Body of pancreas (tissue), 4 donors: ENCODE data around the gene DAAM1. TPM values are rescaled to one million over a fixed set of nuclear protein-coding genes. Genes with fewer than 3 reads are reported as not detected.

ENCODE experiments used
- ATAC-seq: fragments of 150-250 bp; one replicate; pipeline ENCODE4 v1.9.1; 2016
- DNase-seq, 4 donors: peaks; one replicate each; pipeline ENCODE4 v3.0.0-alpha.2; 2019
- H3K27ac ChIP-seq, 4 donors: fragments of 200-600 bp; sonication (generic); 1 replicate in 3 of 4; 2 replicates in 1 of 4; pipeline versions ENCODE4 v1.5.1 to v1.6.1; 2016 to 2019; ENCODE audit warnings: mild to moderate bottlenecking in 1 of 4, mixed read lengths in 1 of 4, moderate library complexity in 1 of 4
- H3K27me3 ChIP-seq, 2 donors: fragments of 200-600 bp; sonication (generic); one replicate each; pipeline ENCODE4 v1.6.0; 2016; ENCODE audit warnings: mild to moderate bottlenecking in 1 of 2
- H3K36me3 ChIP-seq, 2 donors: fragments of 200-600 bp; sonication (generic); replicated peaks in 1 of 2; 2 replicates each; pipeline ENCODE4 v1.5.1; 2016; ENCODE audit warnings: low read depth in 2 of 2; ENCODE audit not compliant: insufficient read depth in 1 of 2
- H3K4me1 ChIP-seq: fragments of 200-600 bp; sonication (generic); one replicate; pipeline ENCODE4 v1.6.0; 2016
- H3K4me3 ChIP-seq, 2 donors: fragments of 200-600 bp; sonication (generic); 1 replicate in 1 of 2; 2 replicates in 1 of 2; pipeline ENCODE4 v1.5.1; 2016 to 2019
- H3K9me3 ChIP-seq, 3 donors: fragments of 200-600 bp; sonication (generic); 1 replicate in 2 of 3; 2 replicates in 1 of 3; pipeline ENCODE4 v1.5.1; 2016
- POLR2A ChIP-seq, 3 donors: fragments of 450-650 bp; IDR thresholded peaks; one replicate each; pipeline ENCODE4 v1.6.1; 2016; ENCODE audit warnings: antibody characterized with exemption in 3 of 3, mild to moderate bottlenecking in 2 of 3
- WGBS, 2 donors: methylation state at CpG; one replicate each; pipeline ENCODE4 v1.1.5; 2017; 5-methylcytosine and 5-hydroxymethylcytosine counted together
- intact Hi-C: fragments of 100-400 bp; cut with DNase I; formaldehyde crosslinking; loops from one replicate; pipeline ENCODE4 v1.15.1; 2023
- total RNA-seq, 2 donors: library from RNA; depleted of rRNA; stranded (reverse); fragments of >200 nt; gene quantifications; one replicate each; pipeline ENCODE4 v1.1.0, GENCODE V29; 2016
- TF ChIP-seq, protein P1 (sequence below), 7 experiments: fragments of 450-650 bp in 4 of 7; fragments of 200-600 bp in 3 of 7; sonication (generic) in 3 of 7; IDR thresholded peaks; one replicate each; pipeline ENCODE4 v1.5.1; 2016 to 2019; ENCODE audit warnings: antibody characterized with exemption in 7 of 7

Gene DAAM1
- total RNA-seq, 2 donors from 2014 or later, result 16.9 to 42.5 TPM

DNA sequence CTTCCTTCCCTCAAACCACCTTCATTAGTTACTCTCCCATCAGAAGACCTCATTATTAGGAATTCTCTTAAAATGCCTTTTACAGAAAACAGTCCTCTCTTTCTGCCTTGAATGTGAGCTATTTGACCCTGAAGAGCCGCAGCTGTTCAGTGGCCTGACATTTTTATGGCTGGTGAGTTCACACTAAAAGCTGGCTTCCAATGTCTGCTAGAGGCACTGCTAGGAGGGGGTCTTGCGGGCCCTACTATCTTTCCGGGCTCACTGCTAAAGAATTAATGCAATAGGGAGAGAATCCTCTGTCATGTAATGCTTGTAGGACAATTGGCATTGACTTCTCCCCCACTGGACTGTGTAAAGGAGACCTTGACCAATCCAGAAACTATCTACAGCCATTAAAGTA is 189.0 kb downstream of the DAAM1 start:
- no peak overlapping the region for H3K27ac ChIP-seq
- DNase-seq, result no peak
- no peaks in the 10 kb centered on the region for H3K9me3 ChIP-seq
- WGBS, 2 donors, result 52 to 69% methylated on average over 3 of the region's 3 CpGs
- H3K27me3 ChIP-seq, result no peaks in the 10 kb centered on the region
- TF ChIP-seq, protein P1, sequence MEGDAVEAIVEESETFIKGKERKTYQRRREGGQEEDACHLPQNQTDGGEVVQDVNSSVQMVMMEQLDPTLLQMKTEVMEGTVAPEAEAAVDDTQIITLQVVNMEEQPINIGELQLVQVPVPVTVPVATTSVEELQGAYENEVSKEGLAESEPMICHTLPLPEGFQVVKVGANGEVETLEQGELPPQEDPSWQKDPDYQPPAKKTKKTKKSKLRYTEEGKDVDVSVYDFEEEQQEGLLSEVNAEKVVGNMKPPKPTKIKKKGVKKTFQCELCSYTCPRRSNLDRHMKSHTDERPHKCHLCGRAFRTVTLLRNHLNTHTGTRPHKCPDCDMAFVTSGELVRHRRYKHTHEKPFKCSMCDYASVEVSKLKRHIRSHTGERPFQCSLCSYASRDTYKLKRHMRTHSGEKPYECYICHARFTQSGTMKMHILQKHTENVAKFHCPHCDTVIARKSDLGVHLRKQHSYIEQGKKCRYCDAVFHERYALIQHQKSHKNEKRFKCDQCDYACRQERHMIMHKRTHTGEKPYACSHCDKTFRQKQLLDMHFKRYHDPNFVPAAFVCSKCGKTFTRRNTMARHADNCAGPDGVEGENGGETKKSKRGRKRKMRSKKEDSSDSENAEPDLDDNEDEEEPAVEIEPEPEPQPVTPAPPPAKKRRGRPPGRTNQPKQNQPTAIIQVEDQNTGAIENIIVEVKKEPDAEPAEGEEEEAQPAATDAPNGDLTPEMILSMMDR (IDR thresholded peaks at IDR 0.05), result no peak
- no peak for TF ChIP-seq POLR2A (IDR thresholded peaks at IDR 0.05)
- H3K4me1 ChIP-seq, result no peaks in the 10 kb centered on the region
- no peak overlapping the region for H3K4me3 ChIP-seq
- no peaks in the 10 kb centered on the region for H3K36me3 ChIP-seq
- ATAC-seq, result no peak
- intact Hi-C loops, result no loop called here

DNA sequence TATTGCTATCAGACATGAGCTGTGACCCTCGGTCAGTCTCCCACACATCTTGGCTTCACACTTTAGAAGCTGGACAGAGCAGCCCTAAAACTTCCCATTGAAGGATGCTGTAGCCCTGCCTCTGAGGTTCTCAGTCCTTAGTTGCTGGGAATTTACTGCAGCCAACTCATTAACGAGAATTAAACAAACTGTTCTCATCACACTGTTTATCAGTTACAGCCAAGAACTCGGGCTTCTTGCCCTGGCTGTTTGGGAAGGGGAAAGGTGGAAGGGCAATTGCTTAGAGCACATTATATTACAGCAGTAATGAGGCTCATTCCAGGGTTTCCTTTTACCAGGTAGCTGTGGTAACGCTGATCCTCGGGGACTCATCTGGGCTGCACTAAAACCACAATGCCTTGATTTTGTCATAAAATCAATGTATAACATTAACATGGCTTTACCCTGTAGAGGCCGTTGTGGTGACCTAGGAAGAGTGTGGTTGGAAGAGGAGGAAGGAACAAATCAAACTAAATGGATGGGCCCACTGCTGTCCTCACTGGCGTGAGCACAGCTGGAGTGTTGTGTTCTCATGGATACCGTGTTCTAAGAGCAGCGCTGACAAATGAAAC is 189.6 kb downstream of the DAAM1 start:
- intact Hi-C loops, result no loop called here

DNA sequence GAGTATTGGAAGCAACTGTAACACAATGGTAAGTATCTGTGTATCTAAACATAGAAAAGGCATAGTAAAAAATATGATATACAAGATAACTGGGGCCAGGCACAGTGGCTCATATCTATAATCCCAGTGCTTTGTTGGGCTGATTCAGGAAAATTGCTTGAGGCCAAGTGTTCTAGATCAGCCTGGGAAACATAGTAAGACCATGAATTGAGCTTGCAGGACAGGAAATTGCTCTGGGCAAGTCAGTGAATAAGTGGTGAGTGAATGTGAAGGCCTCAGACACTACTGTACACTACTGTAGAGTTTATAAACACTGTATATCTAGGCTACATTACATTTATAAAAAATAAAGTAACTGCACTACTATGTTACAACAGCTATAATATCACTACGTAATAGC is 201.5 kb downstream of the DAAM1 start:
- Histone ChIP-seq H3K4me3 (no peak overlapping the region), H3K36me3 (no peaks in the 10 kb centered on the region), H3K4me1 (no peaks in the 10 kb centered on the region), H3K27ac (no peak overlapping the region), H3K9me3 (no peaks in the 10 kb centered on the region), H3K27me3 (no peaks in the 10 kb centered on the region)
- no peak for DNase-seq
- ATAC-seq, result no peak
- intact Hi-C loops, result no loop called here
- TF ChIP-seq, protein P1 (IDR thresholded peaks at IDR 0.05), result no peak
- TF ChIP-seq POLR2A (IDR thresholded peaks at IDR 0.05), result no peak
- WGBS, 2 donors, result 91 to 97% methylated on average over 1 of the region's 1 CpG

More for the DNA sequence above, 189.6 kb downstream of the DAAM1 start:
- WGBS, 2 donors, result 41 to 46% methylated on average over 9 of the region's 9 CpGs
- no peak for TF ChIP-seq POLR2A (IDR thresholded peaks at IDR 0.05)
- TF ChIP-seq, protein P1 (IDR thresholded peaks at IDR 0.05), result no peak
- H3K9me3 ChIP-seq, result no peaks in the 10 kb centered on the region
- ATAC-seq (no peak), DNase-seq (peak in 1 of 4 donors; percentile 3)
- no peaks in the 10 kb centered on the region for H3K27me3 ChIP-seq
- H3K27ac ChIP-seq, result no peak overlapping the region
- H3K4me3 ChIP-seq, result no peak overlapping the region
- no peaks in the 10 kb centered on the region for H3K36me3 ChIP-seq
- H3K4me1 ChIP-seq, result no peaks in the 10 kb centered on the region

DNA sequence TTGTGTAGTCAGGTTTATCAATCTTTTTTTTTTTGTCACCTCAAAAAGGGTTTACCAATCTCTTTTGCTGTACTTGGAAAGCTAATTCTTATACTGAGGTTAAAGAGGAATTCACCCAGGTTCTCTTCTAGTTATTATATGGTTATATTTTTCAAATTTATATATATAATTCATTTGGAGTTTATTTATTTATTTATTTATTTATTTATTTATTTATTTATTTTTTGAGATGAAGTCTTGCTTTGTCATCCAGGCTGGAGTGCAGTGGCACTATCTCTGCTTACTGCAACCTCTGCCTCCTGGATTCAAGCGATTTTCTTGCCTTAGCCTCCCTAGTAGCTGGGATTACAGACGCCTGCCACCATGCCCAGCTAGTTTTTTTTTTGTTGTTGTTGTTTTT is 202.9 kb downstream of the DAAM1 start:
- no peak overlapping the region for H3K27ac ChIP-seq
- ATAC-seq (no peak), DNase-seq (no peak)
- intact Hi-C loops, result no loop called here
- no peak for TF ChIP-seq POLR2A (IDR thresholded peaks at IDR 0.05)
- TF ChIP-seq, protein P1 (IDR thresholded peaks at IDR 0.05), result no peak
- H3K4me1 ChIP-seq, result no peaks in the 10 kb centered on the region
- no peaks in the 10 kb centered on the region for H3K27me3 ChIP-seq
- H3K36me3 ChIP-seq, result no peaks in the 10 kb centered on the region
- 85 to 92% methylated on average over 2 of the region's 2 CpGs for WGBS, 2 donors
- no peaks in the 10 kb centered on the region for H3K9me3 ChIP-seq
- H3K4me3 ChIP-seq, result no peak overlapping the region

DNA sequence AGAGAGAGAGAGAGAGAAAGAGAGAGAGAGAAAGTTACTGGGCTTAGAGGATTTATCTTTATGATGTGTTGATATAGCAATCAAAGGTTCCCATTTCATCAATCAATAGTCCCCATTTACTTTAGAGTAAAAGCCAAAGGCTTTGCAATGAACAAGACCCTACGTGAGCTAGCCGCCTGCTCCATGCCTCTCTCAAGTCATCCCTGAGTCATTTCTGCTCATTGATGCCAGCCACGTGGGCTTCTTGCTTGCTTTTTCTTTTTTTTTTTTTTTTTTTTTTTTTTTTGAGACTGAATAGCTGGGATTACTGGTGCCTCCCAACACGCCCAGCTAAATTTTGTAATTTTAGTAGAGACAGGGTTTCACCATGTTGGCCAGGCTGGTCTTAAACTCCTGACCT is 205.8 kb downstream of the DAAM1 start:
- intact Hi-C loops, result no loop called here
- no peaks in the 10 kb centered on the region for H3K27me3 ChIP-seq
- no peaks in the 10 kb centered on the region for H3K36me3 ChIP-seq
- TF ChIP-seq, protein P1 (IDR thresholded peaks at IDR 0.05), result no peak
- DNase-seq (no peak), ATAC-seq (no peak)
- H3K4me1 ChIP-seq, result no peaks in the 10 kb centered on the region
- 77 to 81% methylated on average over 4 of the region's 4 CpGs for WGBS, 2 donors
- H3K9me3 ChIP-seq, result no peaks in the 10 kb centered on the region
- H3K27ac ChIP-seq, result no peak overlapping the region
- H3K4me3 ChIP-seq, result no peak overlapping the region
